ENCODE results near the gene PRSS2.

PRSS2 gene

GRCh38 chr7:142805350-142806021 lies 34.7 kb downstream of the PRSS2 start:
- DNase-seq: no peak

- DNase-seq: no peak
Measured at GRCh38 chr7:142806022-142806356, 35.2 kb downstream of the PRSS2 start.

- DNase-seq: no peak
Measured at GRCh38 chr7:142806957-142807356, 36.2 kb downstream of the PRSS2 start.

- no peak for DNase-seq
Measured at GRCh38 chr7:142807855-142808460, 37.2 kb downstream of the PRSS2 start.

GRCh38 chr7:142808461-142808801 lies 37.7 kb downstream of the PRSS2 start:
- DNase-seq: no peak

- DNase-seq: no peak
Measured at GRCh38 chr7:142808802-142809583, 38.2 kb downstream of the PRSS2 start.

- no peak for DNase-seq
Measured at GRCh38 chr7:142809671-142810070, 38.9 kb downstream of the PRSS2 start.

- peak in 1 of 2 experiments; percentile 56 for DNase-seq
Measured at GRCh38 chr7:142811154-142811737, 40.5 kb downstream of the PRSS2 start.

GRCh38 chr7:142812437-142813215 lies 41.9 kb downstream of the PRSS2 start:
- no peak for DNase-seq

- DNase-seq: peak in 1 of 2 experiments; percentile 4
Measured at GRCh38 chr7:142813226-142813625, 42.5 kb downstream of the PRSS2 start.

GRCh38 chr7:142813699-142814098 lies 42.9 kb downstream of the PRSS2 start:
- DNase-seq: no peak

- DNase-seq: no peak
Measured at GRCh38 chr7:142814451-142814850, 43.7 kb downstream of the PRSS2 start.

GRCh38 chr7:142815134-142815533 lies 44.4 kb downstream of the PRSS2 start:
- DNase-seq: no peak

- DNase-seq: no peak
Measured at GRCh38 chr7:142817506-142817905, 46.7 kb downstream of the PRSS2 start.

- no peak for DNase-seq
Measured at GRCh38 chr7:142819530-142819929, 48.8 kb downstream of the PRSS2 start.

GRCh38 chr7:142822714-142823113 lies 51.9 kb downstream of the PRSS2 start:
- no peak for DNase-seq
